ENCODE results near the gene TMEM89. TPM values are rescaled to one million over a fixed set of nuclear protein-coding genes. Genes with fewer than 3 reads are reported as not detected.

The TMEM89 gene
- total and polyA plus RNA-seq, 2 of the 13 experiments (the other 11 are each of a cell fraction or from before 2014, with no cell fraction given) = 0.31 to 0.59 TPM

DNA sequence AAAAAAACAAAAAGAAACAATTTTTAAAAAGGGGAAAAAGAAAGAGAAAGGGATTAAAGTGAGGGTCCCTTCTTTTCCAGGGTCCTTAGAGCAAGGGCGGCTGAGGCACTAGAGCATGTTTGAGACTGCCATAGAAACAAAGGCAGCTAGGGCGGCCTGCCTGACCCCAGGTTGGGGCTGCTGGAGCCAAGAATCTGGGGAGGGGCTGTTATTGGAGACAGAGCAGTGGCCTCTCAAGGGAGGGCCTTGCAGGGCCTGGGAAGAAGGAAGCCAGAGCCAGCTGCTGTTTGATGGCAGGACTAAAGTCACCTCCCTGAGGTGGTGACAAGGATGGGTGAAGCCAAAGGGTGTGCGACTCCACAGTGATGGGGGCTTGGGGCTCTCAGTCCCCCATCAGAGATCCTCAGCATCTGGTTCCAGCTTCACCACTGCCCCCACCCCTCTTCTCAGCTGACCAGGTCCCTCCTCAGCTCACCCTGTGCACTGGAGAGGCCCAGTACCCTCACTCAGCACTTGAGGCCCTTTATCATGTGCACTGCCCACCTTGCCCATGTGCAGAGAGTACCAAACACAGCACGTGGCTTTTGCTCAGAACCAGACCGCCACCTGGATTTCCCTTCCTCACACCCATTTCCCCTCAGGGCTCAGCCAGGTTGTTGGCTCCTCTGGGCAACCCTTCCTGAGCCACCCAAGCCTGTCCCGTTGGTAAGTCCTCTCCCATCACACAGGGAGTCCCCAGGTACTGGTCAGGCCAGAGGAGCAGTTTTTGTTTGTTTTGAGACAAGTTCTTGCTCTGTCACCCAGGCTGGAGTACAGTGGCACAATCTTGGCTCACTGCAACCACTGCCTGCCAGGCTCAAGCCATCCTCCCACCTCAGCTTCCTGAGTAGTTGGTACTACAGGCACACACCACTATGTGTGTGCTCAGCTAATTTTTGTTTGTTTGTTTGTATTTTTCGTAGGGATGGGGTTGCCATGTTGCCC lies 1.7 kb downstream of the TMEM89 start (continued):
- TF ChIP-seq SMAD3 (CRISPR knock-in tag; IDR thresholded peaks at IDR 0.05) (no peak), SP140L (CRISPR knock-in tag; IDR thresholded peaks at IDR 0.05; ENCODE audit: borderline replicate concordance) (no peak), EEA1 (CRISPR knock-in tag; IDR thresholded peaks at IDR 0.05; ENCODE audit: borderline replicate concordance) (0 out of 2 replicates have a peak, but pooled peaks have one; percentile 38), EP300 (IDR thresholded peaks at IDR 0.05; ENCODE audit: low read depth in 2 of 2, low read length in 2 of 2) (no peak), EP300 (CRISPR knock-in tag; IDR thresholded peaks at IDR 0.05; ENCODE audit: borderline replicate concordance) (no peak), ZBTB42 (CRISPR knock-in tag; IDR thresholded peaks at IDR 0.05) (0 out of 2 replicates have a peak, but pooled peaks have one; percentile 11), YEATS4 (CRISPR knock-in tag; IDR thresholded peaks at IDR 0.05; ENCODE audit: borderline replicate concordance) (no peak), PHF8 (CRISPR knock-in tag; IDR thresholded peaks at IDR 0.05) (no peak)

DNA sequence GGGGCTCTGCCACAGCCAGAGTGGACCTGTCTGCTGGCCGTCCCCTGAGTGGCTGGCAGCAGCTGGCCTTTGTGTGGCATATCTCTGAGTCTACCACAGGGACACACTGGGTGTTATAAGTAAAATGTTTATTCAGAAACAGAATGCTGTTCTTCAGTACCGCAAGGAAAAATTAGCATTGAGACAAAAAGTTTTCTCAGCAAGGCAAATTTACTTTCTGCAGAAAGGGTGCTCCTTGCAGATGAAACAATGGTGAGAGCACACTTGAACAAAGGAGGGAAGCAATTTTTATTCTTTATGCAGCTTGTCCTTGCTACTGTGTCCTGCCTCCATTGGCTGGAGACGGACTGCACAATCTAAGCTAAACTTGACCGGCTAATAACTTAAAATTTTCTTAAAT lies 4.0 kb downstream of the TMEM89 start:
- DNase-seq (ENCODE audit: low spot score) = no peak
- H3K9ac ChIP-seq (ENCODE audit: insufficient read depth, low read depth, low read length) = no peak overlapping the region
- peaks cover 85% of the 10 kb centered on the region for H3K4me1 ChIP-seq (ENCODE audit: insufficient read depth, low read length)
- no peaks in the 10 kb centered on the region for H3K36me3 ChIP-seq (replicated peaks in 1 of 2; ENCODE audit: control insufficient read depth in 1 of 2, insufficient read depth in 2 of 2, low read length in 2 of 2)
- no peak for FAIRE-seq
- no TSS peak for BruUV-seq (replicated peaks)
- WGBS (ENCODE audit: low lambda C conversion rate) = 97% methylated on average over 4 of the region's 4 CpGs
- H3K4me2 ChIP-seq (ENCODE audit: low read depth, low read length) = no peak overlapping the region; the same call in 1 of the 2 replicates
- peaks cover 11% of the 10 kb centered on the region for H3K9me3 ChIP-seq (ENCODE audit: low read length)
- H3K4me3 ChIP-seq (replicated peaks in 1 of 3; ENCODE audit: insufficient read depth in 1 of 3, low read depth in 2 of 3, low read length in 3 of 3) = no peak overlapping the region
- no peak for ATAC-seq
- intact Hi-C loops (cut with micrococcal nuclease; ENCODE audit: unreplicated experiment) (no loop called here), in situ Hi-C loops (cut with HindIII; ENCODE audit: extremely low pct_ligation_motif_present, low pct_unique_long_range_greater_than_20kb) (no loop called here)
- H3K27me3 ChIP-seq (ENCODE audit: control insufficient read depth in 1 of 2, insufficient read depth in 2 of 2, low read length in 2 of 2) = no peaks in the 10 kb centered on the region
- CTCF ChIA-PET (ENCODE audit: low intra/inter-chr PET ratio, low total read pairs) = no interaction called here
- no peak overlapping the region for H2AFZ ChIP-seq (ENCODE audit: low read length)
- H3K79me2 ChIP-seq (ENCODE audit: insufficient read depth, low read length) = no peaks in the 10 kb centered on the region
- H3K27ac ChIP-seq (ENCODE audit: extremely low read length, insufficient read depth, low read length) = peak overlapping the region; percentile 97
- POLR2A ChIA-PET = interaction anchor here (1.0 to 1.5 kb wide), 3 partner anchors 8 to 59 kb away, joined by 3 to 27 read pairs (median 4); partner anchors contain the start of genes SLC26A6 and UQCRC1
- H4K20me1 ChIP-seq (ENCODE audit: insufficient read depth, low read length) = no peaks in the 10 kb centered on the region
- TF ChIP-seq CEBPB (IDR thresholded peaks at IDR 0.05; ENCODE audit: borderline replicate concordance, low read depth, low read length) (no peak), YEATS2 (CRISPR knock-in tag; IDR thresholded peaks at IDR 0.05; ENCODE audit: borderline replicate concordance) (no peak), KMT2A (CRISPR knock-in tag; IDR thresholded peaks at IDR 0.05) (no peak), MLLT10 (CRISPR knock-in tag; IDR thresholded peaks at IDR 0.05) (no peak), ZNF317 (CRISPR knock-in tag; IDR thresholded peaks at IDR 0.05) (no peak), ZNF670 (CRISPR knock-in tag; IDR thresholded peaks at IDR 0.05; ENCODE audit: borderline replicate concordance) (peak; percentile 70; the same call in 1 of the 2 replicates), PHF8 (CRISPR knock-in tag; IDR thresholded peaks at IDR 0.05) (0 out of 2 replicates have a peak, but pooled peaks have one; percentile 2), ZNF562 (CRISPR knock-in tag; IDR thresholded peaks at IDR 0.05; ENCODE audit: borderline replicate concordance) (peak; percentile 99), ZNF367 (CRISPR knock-in tag; IDR thresholded peaks at IDR 0.05; ENCODE audit: borderline replicate concordance) (no peak), ZBTB7A (CRISPR knock-in tag; IDR thresholded peaks at IDR 0.05) (no peak), ATAD3A (CRISPR knock-in tag; IDR thresholded peaks at IDR 0.05) (no peak)
- TF ChIP-seq, protein P1, sequence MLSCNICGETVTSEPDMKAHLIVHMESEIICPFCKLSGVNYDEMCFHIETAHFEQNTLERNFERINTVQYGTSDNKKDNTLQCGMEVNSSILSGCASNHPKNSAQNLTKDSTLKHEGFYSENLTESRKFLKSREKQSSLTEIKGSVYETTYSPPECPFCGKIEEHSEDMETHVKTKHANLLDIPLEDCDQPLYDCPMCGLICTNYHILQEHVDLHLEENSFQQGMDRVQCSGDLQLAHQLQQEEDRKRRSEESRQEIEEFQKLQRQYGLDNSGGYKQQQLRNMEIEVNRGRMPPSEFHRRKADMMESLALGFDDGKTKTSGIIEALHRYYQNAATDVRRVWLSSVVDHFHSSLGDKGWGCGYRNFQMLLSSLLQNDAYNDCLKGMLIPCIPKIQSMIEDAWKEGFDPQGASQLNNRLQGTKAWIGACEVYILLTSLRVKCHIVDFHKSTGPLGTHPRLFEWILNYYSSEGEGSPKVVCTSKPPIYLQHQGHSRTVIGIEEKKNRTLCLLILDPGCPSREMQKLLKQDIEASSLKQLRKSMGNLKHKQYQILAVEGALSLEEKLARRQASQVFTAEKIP (CRISPR knock-in tag; IDR thresholded peaks at IDR 0.05; ENCODE audit: borderline replicate concordance) = no peak
- TF ChIP-seq, protein P2, sequence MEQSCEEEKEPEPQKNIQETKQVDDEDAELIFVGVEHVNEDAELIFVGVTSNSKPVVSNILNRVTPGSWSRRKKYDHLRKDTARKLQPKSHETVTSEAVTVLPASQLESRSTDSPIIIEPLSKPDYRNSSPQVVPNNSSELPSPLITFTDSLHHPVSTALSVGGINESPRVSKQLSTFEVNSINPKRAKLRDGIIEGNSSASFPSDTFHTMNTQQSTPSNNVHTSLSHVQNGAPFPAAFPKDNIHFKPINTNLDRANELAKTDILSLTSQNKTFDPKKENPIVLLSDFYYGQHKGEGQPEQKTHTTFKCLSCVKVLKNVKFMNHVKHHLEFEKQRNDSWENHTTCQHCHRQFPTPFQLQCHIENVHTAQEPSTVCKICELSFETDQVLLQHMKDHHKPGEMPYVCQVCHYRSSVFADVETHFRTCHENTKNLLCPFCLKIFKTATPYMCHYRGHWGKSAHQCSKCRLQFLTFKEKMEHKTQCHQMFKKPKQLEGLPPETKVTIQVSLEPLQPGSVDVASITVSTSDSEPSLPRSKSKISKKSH (CRISPR knock-in tag; IDR thresholded peaks at IDR 0.05; ENCODE audit: borderline replicate concordance) = 0 out of 2 replicates have a peak, but pooled peaks have one; percentile 44
